ENCODE results near the gene SVIL. TPM values are rescaled to one million over a fixed set of nuclear protein-coding genes. Genes with fewer than 3 reads are reported as not detected.

The SVIL gene
- total RNA-seq, 3 donors from 2014 or later (not counting 1 experiment from before 2014, with no cell fraction given) = 24.9 to 57.2 (median 33.5) TPM

DNA sequence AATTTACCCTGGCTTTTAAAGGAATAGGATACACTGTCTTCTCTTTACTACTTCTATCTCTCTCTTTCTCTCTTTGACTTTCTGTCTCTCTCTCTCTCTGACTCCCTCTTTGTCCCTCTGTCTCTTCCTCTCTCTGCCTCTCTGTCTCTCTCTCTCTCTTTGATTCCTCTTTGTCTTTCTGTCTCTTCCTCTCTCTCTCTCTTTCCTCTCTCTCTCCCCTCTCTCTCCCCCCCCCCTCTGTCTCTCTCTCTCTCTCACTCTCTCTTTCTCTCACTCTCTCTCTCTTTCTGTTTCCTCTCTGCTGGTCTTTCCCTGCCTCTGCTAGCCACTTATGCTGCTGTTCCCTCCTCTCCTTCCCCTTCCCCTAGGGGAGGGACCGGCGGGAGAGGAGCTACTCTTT, 196.9 kb downstream of the SVIL start:
- H3K36me3 Mint-ChIP-seq = no peaks in the 10 kb centered on the region
- no peak for DNase-seq

DNA sequence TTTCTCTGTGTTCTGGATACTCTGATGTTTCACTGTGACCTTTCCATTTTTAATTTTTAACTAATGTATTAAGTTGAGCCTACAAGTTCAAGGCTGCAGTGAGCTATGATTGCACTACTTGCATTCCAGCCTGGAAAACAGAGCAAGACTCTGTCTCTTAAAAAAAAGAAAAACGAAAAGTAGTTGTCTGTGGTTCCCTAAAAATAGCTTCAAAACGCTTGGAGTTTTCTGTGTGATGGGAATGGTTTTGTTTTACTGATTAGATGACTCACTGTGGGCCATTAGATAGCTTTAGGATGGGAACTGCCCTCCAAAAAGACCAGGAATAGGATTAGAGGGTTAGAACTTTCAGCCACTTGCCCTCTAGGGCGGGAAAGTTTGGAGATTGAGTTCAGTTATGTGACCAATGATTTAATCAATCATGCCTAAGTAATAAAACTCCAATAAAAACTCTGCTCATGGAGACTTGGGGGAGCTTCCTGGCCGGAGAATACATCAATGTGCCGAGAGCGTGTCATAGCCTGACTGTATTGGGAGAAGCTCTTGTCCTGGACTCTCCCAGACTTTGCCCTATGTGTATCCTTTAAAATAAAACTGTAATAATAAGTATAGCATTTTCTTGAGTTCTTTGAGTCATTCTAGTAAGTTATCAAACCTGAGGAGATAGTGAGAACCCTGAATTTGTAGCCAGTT, 198.8 kb downstream of the SVIL start:
- no peaks in the 10 kb centered on the region for H3K36me3 Mint-ChIP-seq
- no peak overlapping the region for H3K27ac Mint-ChIP-seq
- H3K27ac ChIP-seq (ENCODE audit: low read length) = no peak overlapping the region

More for the DNA sequence above, 196.9 kb downstream of the SVIL start:
- Histone ChIP-seq H3K4me3 (ENCODE audit: low read length) (no peak overlapping the region), H3K27me3 (ENCODE audit: control insufficient read depth, insufficient read depth, low read length) (no peaks in the 10 kb centered on the region), H3K36me3 (ENCODE audit: control insufficient read depth, insufficient read depth, low read length) (no peaks in the 10 kb centered on the region), H3K4me1 (ENCODE audit: control insufficient read depth, insufficient read depth, low read length) (no peaks in the 10 kb centered on the region), H3K9me3 (ENCODE audit: control insufficient read depth, insufficient read depth, low read length) (peaks cover 12% of the 10 kb centered on the region), H3K27ac (ENCODE audit: low read length) (no peak overlapping the region)
- no CpG with 5 or more reads among the region's 2 CpGs for WGBS (ENCODE audit: insufficient coverage)
- intact Hi-C loops (cut with micrococcal nuclease) = no loop called here
- H3K27me3 Mint-ChIP-seq (ENCODE audit: low read depth in 2 of 2) = no peaks in the 10 kb centered on the region
- H3K4me1 Mint-ChIP-seq = peaks cover 14 to 22% of the 10 kb centered on the region in 2 donors
- no peak for ATAC-seq
- TF ChIP-seq, protein P1, sequence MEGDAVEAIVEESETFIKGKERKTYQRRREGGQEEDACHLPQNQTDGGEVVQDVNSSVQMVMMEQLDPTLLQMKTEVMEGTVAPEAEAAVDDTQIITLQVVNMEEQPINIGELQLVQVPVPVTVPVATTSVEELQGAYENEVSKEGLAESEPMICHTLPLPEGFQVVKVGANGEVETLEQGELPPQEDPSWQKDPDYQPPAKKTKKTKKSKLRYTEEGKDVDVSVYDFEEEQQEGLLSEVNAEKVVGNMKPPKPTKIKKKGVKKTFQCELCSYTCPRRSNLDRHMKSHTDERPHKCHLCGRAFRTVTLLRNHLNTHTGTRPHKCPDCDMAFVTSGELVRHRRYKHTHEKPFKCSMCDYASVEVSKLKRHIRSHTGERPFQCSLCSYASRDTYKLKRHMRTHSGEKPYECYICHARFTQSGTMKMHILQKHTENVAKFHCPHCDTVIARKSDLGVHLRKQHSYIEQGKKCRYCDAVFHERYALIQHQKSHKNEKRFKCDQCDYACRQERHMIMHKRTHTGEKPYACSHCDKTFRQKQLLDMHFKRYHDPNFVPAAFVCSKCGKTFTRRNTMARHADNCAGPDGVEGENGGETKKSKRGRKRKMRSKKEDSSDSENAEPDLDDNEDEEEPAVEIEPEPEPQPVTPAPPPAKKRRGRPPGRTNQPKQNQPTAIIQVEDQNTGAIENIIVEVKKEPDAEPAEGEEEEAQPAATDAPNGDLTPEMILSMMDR (IDR thresholded peaks at IDR 0.05) = no peak
- H3K4me3 Mint-ChIP-seq = no peak overlapping the region
- no peak overlapping the region for H3K27ac Mint-ChIP-seq
- H3K9me3 Mint-ChIP-seq = peaks cover 3 to 4% of the 10 kb centered on the region in 2 donors

DNA sequence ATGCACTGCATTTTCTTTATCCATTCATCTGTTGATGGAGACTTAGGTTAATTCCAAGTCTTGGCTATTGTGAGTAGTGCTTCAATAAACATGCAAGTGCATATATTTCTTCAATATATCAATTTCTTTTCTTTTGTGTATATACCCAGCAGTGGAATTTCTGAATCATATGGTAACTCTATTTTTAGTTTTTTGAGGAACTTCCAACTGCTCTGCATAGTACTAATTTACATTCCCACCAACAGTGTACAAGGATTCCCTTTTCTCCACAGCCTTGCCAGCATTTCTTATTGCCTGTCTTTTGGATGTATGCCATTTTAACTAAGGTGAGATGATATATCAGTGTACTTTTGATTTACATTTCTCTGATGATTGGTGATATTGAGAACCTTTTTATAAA, 200.7 kb downstream of the SVIL start:
- H3K27ac Mint-ChIP-seq = no peak overlapping the region
- no peaks in the 10 kb centered on the region for H3K36me3 ChIP-seq (ENCODE audit: control insufficient read depth, insufficient read depth, low read length)
- H3K27me3 ChIP-seq (ENCODE audit: control insufficient read depth, insufficient read depth, low read length) = no peaks in the 10 kb centered on the region
- H3K27me3 Mint-ChIP-seq (ENCODE audit: low read depth in 2 of 2) = no peaks in the 10 kb centered on the region
- DNase-seq (no peak), ATAC-seq (no peak)
- H3K4me1 ChIP-seq (ENCODE audit: control insufficient read depth, insufficient read depth, low read length) = no peaks in the 10 kb centered on the region
- peaks cover 12% of the 10 kb centered on the region for H3K9me3 ChIP-seq (ENCODE audit: control insufficient read depth, insufficient read depth, low read length)
- intact Hi-C loops (cut with micrococcal nuclease) = no loop called here
- peaks cover 20% of the 10 kb centered on the region in 2 donors for H3K4me1 Mint-ChIP-seq
- no peak overlapping the region for H3K4me3 ChIP-seq (ENCODE audit: low read length)
- TF ChIP-seq, protein P1 (IDR thresholded peaks at IDR 0.05) = no peak
- no peak overlapping the region for H3K27ac ChIP-seq (ENCODE audit: low read length)
- H3K9me3 Mint-ChIP-seq = peaks cover 3 to 4% of the 10 kb centered on the region in 2 donors
- no peak overlapping the region for H3K4me3 Mint-ChIP-seq
- no peaks in the 10 kb centered on the region for H3K36me3 Mint-ChIP-seq

More for the DNA sequence above, 198.8 kb downstream of the SVIL start:
- H3K9me3 Mint-ChIP-seq = peaks cover 3 to 4% of the 10 kb centered on the region in 2 donors
- no peak for ATAC-seq
- 95% methylated on average over 6 of the region's 6 CpGs for WGBS (ENCODE audit: insufficient coverage)
- H3K4me3 Mint-ChIP-seq = no peak overlapping the region
- intact Hi-C loops (cut with micrococcal nuclease) = no loop called here
- TF ChIP-seq, protein P1 (IDR thresholded peaks at IDR 0.05) = no peak
- no peak overlapping the region for H3K4me3 ChIP-seq (ENCODE audit: low read length)
- no peaks in the 10 kb centered on the region for H3K4me1 ChIP-seq (ENCODE audit: control insufficient read depth, insufficient read depth, low read length)
- peaks cover 18 to 22% of the 10 kb centered on the region in 2 donors for H3K4me1 Mint-ChIP-seq
- peaks cover 12% of the 10 kb centered on the region for H3K9me3 ChIP-seq (ENCODE audit: control insufficient read depth, insufficient read depth, low read length)
- H3K36me3 ChIP-seq (ENCODE audit: control insufficient read depth, insufficient read depth, low read length) = no peaks in the 10 kb centered on the region
- no peak for DNase-seq
- H3K27me3 Mint-ChIP-seq (ENCODE audit: low read depth in 2 of 2) = no peaks in the 10 kb centered on the region
- H3K27me3 ChIP-seq (ENCODE audit: control insufficient read depth, insufficient read depth, low read length) = no peaks in the 10 kb centered on the region

DNA sequence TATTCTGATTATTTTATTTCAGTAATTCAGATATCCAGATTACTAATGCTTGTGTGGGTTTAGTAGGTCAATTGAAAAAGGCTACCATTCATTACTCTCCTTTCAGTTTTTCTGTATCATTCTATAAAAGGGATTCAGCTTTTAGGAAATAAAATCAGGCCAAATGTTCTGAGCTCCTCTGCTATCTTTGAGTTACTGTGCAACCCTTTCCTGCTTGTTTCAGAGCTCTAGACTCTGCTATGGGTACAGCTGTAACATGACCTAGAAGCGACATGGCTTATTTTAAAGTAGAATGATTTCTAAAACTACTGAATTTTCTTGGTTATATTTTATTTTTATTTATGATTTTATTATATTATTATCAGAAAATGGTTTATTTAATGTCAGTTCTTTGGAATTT, 203.1 kb downstream of the SVIL start:
- TF ChIP-seq, protein P1 (IDR thresholded peaks at IDR 0.05) = no peak
- Mint-ChIP-seq H3K27me3 (ENCODE audit: low read depth in 2 of 2) (no peaks in the 10 kb centered on the region), H3K27ac (no peak overlapping the region), H3K4me1 (peaks cover 10 to 20% of the 10 kb centered on the region in 2 donors), H3K9me3 (no peaks in the 10 kb centered on the region), H3K4me3 (no peak overlapping the region), H3K36me3 (no peaks in the 10 kb centered on the region)
- no peaks in the 10 kb centered on the region for H3K4me1 ChIP-seq (ENCODE audit: control insufficient read depth, insufficient read depth, low read length)
- DNase-seq (no peak), ATAC-seq (no peak)
- no peaks in the 10 kb centered on the region for H3K27me3 ChIP-seq (ENCODE audit: control insufficient read depth, insufficient read depth, low read length)
- no CpG with 5 or more reads among the region's 1 CpG for WGBS (ENCODE audit: insufficient coverage)
- no peaks in the 10 kb centered on the region for H3K36me3 ChIP-seq (ENCODE audit: control insufficient read depth, insufficient read depth, low read length)
- intact Hi-C loops (cut with micrococcal nuclease) = no loop called here
- H3K27ac ChIP-seq (ENCODE audit: low read length) = no peak overlapping the region
- H3K4me3 ChIP-seq (ENCODE audit: low read length) = no peak overlapping the region
- no peaks in the 10 kb centered on the region for H3K9me3 ChIP-seq (ENCODE audit: control insufficient read depth, insufficient read depth, low read length)

Data from natural killer cell (primary cell).